Tibial nerve (tissue), 4 donors: ENCODE measurements around the gene ACTL7B. TPM values are rescaled to one million over a fixed set of nuclear protein-coding genes. Genes with fewer than 3 reads are reported as not detected.

ENCODE experiments used
- DNase-seq, 2 donors: peaks; one replicate each; pipeline ENCODE4 v3.0.0-alpha.2; 2019; ENCODE audit warnings: low spot score in 2 of 2
- H3K27ac ChIP-seq, 4 donors: fragments of 200-600 bp; sonication (generic) in 3 of 4; one replicate each; pipeline ENCODE4 v1.5.1; 2017 to 2019; ENCODE audit warnings: mild to moderate bottlenecking in 1 of 4
- H3K27me3 ChIP-seq, 2 donors: fragments of 200-600 bp; sonication (generic) in 1 of 2; one replicate each; pipeline versions ENCODE4 v1.5.1 to v1.6.0; 2017 to 2019
- H3K36me3 ChIP-seq, 3 donors: fragments of 200-600 bp; sonication (generic); one replicate each; pipeline ENCODE4 v1.5.1; 2018 to 2019
- H3K4me1 ChIP-seq, 4 donors: fragments of 200-600 bp; sonication (generic) in 3 of 4; one replicate each; pipeline ENCODE4 v1.5.1; 2017 to 2019
- H3K4me3 ChIP-seq, 4 donors: fragments of 200-600 bp; sonication (generic) in 3 of 4; one replicate each; pipeline ENCODE4 v1.5.1; 2017 to 2019; ENCODE audit warnings: mild to moderate bottlenecking in 1 of 4, moderate library complexity in 1 of 4
- H3K9me3 ChIP-seq, 4 donors: fragments of 200-600 bp; sonication (generic) in 3 of 4; one replicate each; pipeline ENCODE4 v1.5.1; 2017 to 2019
- EP300 ChIP-seq, 2 donors: sonication (generic); formaldehyde crosslinking; IDR thresholded peaks; one replicate each; pipeline ENCODE4 v1.6.1; 2017; ENCODE audit warnings: antibody characterized with exemption in 2 of 2, mild to moderate bottlenecking in 1 of 2
- POLR2A ChIP-seq, 2 donors: fragments of 450-650 bp; IDR thresholded peaks; one replicate each; pipeline ENCODE4 v1.6.1; 2017; ENCODE audit warnings: antibody characterized with exemption in 2 of 2, mild to moderate bottlenecking in 2 of 2, moderate library complexity in 2 of 2
- WGBS, 2 donors: methylation state at CpG; one replicate each; pipeline ENCODE4 v1.1.5; 2018; 5-methylcytosine and 5-hydroxymethylcytosine counted together
- total RNA-seq, 4 donors: library from RNA; depleted of rRNA; stranded (reverse); fragments of >200 nt; gene quantifications; one replicate each; pipeline ENCODE4 v1.1.0, GENCODE V29; 2016
- TF ChIP-seq, protein P1 (sequence below), 5 experiments: fragments of 200-600 bp in 3 of 5; fragments of 450-650 bp in 2 of 5; sonication (generic) in 3 of 5; IDR thresholded peaks; one replicate each; pipeline ENCODE4 v1.5.1; 2016 to 2019; ENCODE audit warnings: antibody characterized with exemption in 5 of 5, mild to moderate bottlenecking in 3 of 5, moderate library complexity in 2 of 5

ACTL7B gene
- total RNA-seq, 4 donors from 2014 or later = not detected

DNA sequence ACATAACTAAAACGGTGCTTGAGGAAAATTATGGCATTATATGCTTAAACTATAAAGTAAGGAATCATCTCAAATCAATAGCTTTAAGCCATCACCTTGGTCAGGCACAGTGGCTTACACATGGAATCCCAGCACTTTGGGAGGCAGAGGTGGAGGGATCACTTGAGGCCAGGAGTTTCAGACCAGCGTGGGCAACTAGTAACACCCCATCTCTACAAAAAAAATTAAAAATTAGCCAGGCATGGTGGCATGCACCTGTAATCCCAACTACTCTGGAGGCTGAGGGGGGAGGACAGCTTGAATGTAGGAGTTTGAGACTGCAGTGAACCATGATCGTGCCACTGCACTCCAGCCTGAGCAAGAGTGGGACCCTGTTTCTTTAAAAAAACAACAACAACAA is 28.9 kb upstream of the ACTL7B start:
- no peak for TF ChIP-seq EP300 (IDR thresholded peaks at IDR 0.05)
- TF ChIP-seq, protein P1, sequence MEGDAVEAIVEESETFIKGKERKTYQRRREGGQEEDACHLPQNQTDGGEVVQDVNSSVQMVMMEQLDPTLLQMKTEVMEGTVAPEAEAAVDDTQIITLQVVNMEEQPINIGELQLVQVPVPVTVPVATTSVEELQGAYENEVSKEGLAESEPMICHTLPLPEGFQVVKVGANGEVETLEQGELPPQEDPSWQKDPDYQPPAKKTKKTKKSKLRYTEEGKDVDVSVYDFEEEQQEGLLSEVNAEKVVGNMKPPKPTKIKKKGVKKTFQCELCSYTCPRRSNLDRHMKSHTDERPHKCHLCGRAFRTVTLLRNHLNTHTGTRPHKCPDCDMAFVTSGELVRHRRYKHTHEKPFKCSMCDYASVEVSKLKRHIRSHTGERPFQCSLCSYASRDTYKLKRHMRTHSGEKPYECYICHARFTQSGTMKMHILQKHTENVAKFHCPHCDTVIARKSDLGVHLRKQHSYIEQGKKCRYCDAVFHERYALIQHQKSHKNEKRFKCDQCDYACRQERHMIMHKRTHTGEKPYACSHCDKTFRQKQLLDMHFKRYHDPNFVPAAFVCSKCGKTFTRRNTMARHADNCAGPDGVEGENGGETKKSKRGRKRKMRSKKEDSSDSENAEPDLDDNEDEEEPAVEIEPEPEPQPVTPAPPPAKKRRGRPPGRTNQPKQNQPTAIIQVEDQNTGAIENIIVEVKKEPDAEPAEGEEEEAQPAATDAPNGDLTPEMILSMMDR (IDR thresholded peaks at IDR 0.05) = no peak
- TF ChIP-seq POLR2A (IDR thresholded peaks at IDR 0.05) = no peak
- no peak for DNase-seq
- WGBS, 2 donors = 80 to 89% methylated on average over 3 of the region's 3 CpGs
- H3K27ac ChIP-seq = no peak overlapping the region
- H3K4me3 ChIP-seq = no peak overlapping the region
- no peaks in the 10 kb centered on the region for H3K27me3 ChIP-seq
- peaks cover 0 to 5% (median 0%) of the 10 kb centered on the region in 4 donors for H3K4me1 ChIP-seq
- H3K36me3 ChIP-seq = peaks cover 0 to 84% (median 0%) of the 10 kb centered on the region in 3 donors
- H3K9me3 ChIP-seq = no peaks in the 10 kb centered on the region

DNA sequence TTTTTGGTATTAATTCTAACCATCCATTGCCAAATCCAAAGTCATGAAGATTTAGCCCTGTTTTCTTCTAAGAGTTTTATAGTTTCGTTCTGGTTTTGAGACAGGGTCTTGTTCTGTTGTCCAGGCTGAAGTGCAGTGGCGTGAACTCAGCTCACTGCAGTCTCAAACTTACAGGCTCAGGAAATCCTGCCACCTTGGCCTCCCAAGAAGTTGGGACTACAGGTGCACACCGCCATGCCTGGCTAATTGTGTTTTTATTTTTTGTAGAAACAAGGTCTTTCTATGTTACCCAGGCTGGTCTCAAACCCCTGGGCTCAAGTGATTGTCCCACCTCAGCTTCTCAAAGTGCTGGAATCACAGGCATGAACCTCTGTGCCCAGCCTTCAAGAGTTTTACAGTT is 27.3 kb upstream of the ACTL7B start:
- H3K4me1 ChIP-seq = peaks cover 0 to 5% (median 0%) of the 10 kb centered on the region in 4 donors
- H3K9me3 ChIP-seq = no peaks in the 10 kb centered on the region
- TF ChIP-seq EP300 (IDR thresholded peaks at IDR 0.05) = no peak
- TF ChIP-seq POLR2A (IDR thresholded peaks at IDR 0.05) = no peak
- TF ChIP-seq, protein P1 (IDR thresholded peaks at IDR 0.05) = no peak
- no peak overlapping the region for H3K27ac ChIP-seq
- no peaks in the 10 kb centered on the region for H3K27me3 ChIP-seq
- no peak for DNase-seq
- H3K36me3 ChIP-seq = peaks cover 0 to 84% (median 9%) of the 10 kb centered on the region in 3 donors
- WGBS, 2 donors = 98 to 99% methylated on average over 3 of the region's 3 CpGs
- no peak overlapping the region for H3K4me3 ChIP-seq

- Histone ChIP-seq H3K4me3 (no peak overlapping the region), H3K36me3 (peaks cover 0 to 84% (median 15%) of the 10 kb centered on the region in 3 donors), H3K4me1 (peaks cover 0 to 5% (median 0%) of the 10 kb centered on the region in 4 donors), H3K27me3 (no peaks in the 10 kb centered on the region), H3K27ac (no peak overlapping the region), H3K9me3 (no peaks in the 10 kb centered on the region)
- TF ChIP-seq POLR2A (IDR thresholded peaks at IDR 0.05) = no peak
- TF ChIP-seq, protein P1 (IDR thresholded peaks at IDR 0.05) = no peak
- no peak for TF ChIP-seq EP300 (IDR thresholded peaks at IDR 0.05)
- 93 to 98% methylated on average over 6 of the region's 6 CpGs for WGBS, 2 donors
- no peak for DNase-seq
Observed at GRCh38 chr9:108882052-108882888, 26.5 kb upstream of the ACTL7B start.

DNA sequence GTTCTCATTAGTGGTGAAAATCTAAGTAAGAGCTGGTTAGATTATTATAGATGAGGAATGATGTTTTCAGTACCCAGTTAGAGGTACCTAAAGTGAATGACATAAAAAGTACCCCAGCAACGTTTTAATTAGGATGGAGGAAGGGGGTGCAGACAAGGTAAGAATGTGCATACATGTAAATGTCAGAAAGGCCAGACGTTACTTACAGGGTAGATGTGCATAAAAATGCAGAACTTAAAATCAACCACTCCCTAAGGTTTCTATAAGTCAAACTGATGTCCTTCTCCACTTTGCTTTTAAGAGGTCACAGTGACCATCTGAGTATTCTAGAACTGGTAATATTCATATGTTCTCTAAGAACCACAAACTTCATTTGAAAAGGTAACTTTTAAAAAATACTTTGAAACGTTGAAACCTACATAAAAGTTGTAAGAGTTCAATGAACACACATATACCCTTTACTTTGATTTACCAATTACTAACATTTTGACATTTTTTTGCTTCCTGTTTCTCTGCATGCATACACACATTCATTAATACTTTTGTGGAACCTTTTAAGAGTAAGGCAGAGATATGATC is 25.0 kb upstream of the ACTL7B start:
- WGBS, 2 donors = 82 to 86% methylated on average over 3 of the region's 3 CpGs
- peaks cover 0 to 3% (median 0%) of the 10 kb centered on the region in 4 donors for H3K4me1 ChIP-seq
- H3K27me3 ChIP-seq = no peaks in the 10 kb centered on the region
- no peak for TF ChIP-seq EP300 (IDR thresholded peaks at IDR 0.05)
- TF ChIP-seq POLR2A (IDR thresholded peaks at IDR 0.05) = no peak
- H3K36me3 ChIP-seq = peaks cover 0 to 84% (median 15%) of the 10 kb centered on the region in 3 donors
- no peak overlapping the region for H3K4me3 ChIP-seq
- no peak for DNase-seq
- H3K27ac ChIP-seq = no peak overlapping the region
- no peaks in the 10 kb centered on the region for H3K9me3 ChIP-seq

- Histone ChIP-seq H3K27me3 (no peaks in the 10 kb centered on the region), H3K9me3 (no peaks in the 10 kb centered on the region), H3K36me3 (peaks cover 0 to 99% (median 20%) of the 10 kb centered on the region in 3 donors), H3K4me1 (no peaks in the 10 kb centered on the region), H3K27ac (no peak overlapping the region), H3K4me3 (no peak overlapping the region)
- no peak for DNase-seq
- TF ChIP-seq, protein P1 (IDR thresholded peaks at IDR 0.05) = no peak
- no peak for TF ChIP-seq POLR2A (IDR thresholded peaks at IDR 0.05)
- TF ChIP-seq EP300 (IDR thresholded peaks at IDR 0.05) = no peak
- 77 to 89% methylated on average over 2 of the region's 2 CpGs for WGBS, 2 donors
Observed at GRCh38 chr9:108877524-108877923, 21.7 kb upstream of the ACTL7B start.
